Bone marrow (tissue), 2 donors: ENCODE data around the gene SLC1A2.

Experiments used
- DNase-seq, 2 donors: peaks; one replicate each; lab custom pipeline; 2025; lab: John Stamatoyannopoulos, UW

SLC1A2 gene

GRCh38 chr11:35419184-35419829 lies at the start of gene SLC1A2:
SLC1A2 (minus strand) TSS chr11:35419558; CDS start chr11:35418966, 592 bp downstream.
- DNase-seq, result no peak

- DNase-seq, result no peak
These were observed 46.7 kb upstream of the SLC1A2 start for GRCh38 chr11:35466058-35466457.

- no peak for DNase-seq
These were observed 45.0 kb upstream of the SLC1A2 start for GRCh38 chr11:35464308-35464707.

GRCh38 chr11:35463331-35463751 lies 44.0 kb upstream of the SLC1A2 start:
- DNase-seq, result no peak

- no peak for DNase-seq
These were observed 42.7 kb upstream of the SLC1A2 start for GRCh38 chr11:35461917-35462538.

- DNase-seq, result no peak
These were observed 40.1 kb upstream of the SLC1A2 start for GRCh38 chr11:35459489-35459888.

- DNase-seq, result no peak
These were observed 39.5 kb upstream of the SLC1A2 start for GRCh38 chr11:35458846-35459245.

GRCh38 chr11:35454362-35454761 lies 35.0 kb upstream of the SLC1A2 start:
- DNase-seq, result no peak

GRCh38 chr11:35436581-35437250 lies 17.4 kb upstream of the SLC1A2 start:
- no peak for DNase-seq

- no peak for DNase-seq
These were observed 14.2 kb upstream of the SLC1A2 start for GRCh38 chr11:35433588-35433987.

- no peak for DNase-seq
These were observed 13.1 kb upstream of the SLC1A2 start for GRCh38 chr11:35432464-35432863.

- DNase-seq, result no peak
These were observed 7.7 kb upstream of the SLC1A2 start for GRCh38 chr11:35427071-35427470.

GRCh38 chr11:35426351-35426750 lies 7.0 kb upstream of the SLC1A2 start:
- DNase-seq, result no peak

GRCh38 chr11:35425603-35426212 lies 6.3 kb upstream of the SLC1A2 start:
- DNase-seq, result no peak

GRCh38 chr11:35424157-35424940 lies 5.0 kb upstream of the SLC1A2 start:
- no peak for DNase-seq

- DNase-seq, result no peak
These were observed 1.0 kb upstream of the SLC1A2 start for GRCh38 chr11:35420371-35420770.

- DNase-seq, result no peak
These were observed 524 bp upstream of the SLC1A2 start for GRCh38 chr11:35419830-35420333.

- no peak for DNase-seq
These were observed 825 bp downstream of the SLC1A2 start for GRCh38 chr11:35418282-35419183.

- DNase-seq, result no peak
These were observed 3.9 kb downstream of the SLC1A2 start for GRCh38 chr11:35415487-35415886.

GRCh38 chr11:35414776-35415175 lies 4.6 kb downstream of the SLC1A2 start:
- no peak for DNase-seq

GRCh38 chr11:35414311-35414710 lies 5.0 kb downstream of the SLC1A2 start:
- no peak for DNase-seq
